DMS79 (cell line): ENCODE data around the gene AMACR.

ENCODE experiments used
- DNase-seq: peaks from one replicate; lab custom pipeline; 2025; lab: John Stamatoyannopoulos, UW

Gene AMACR

DNA sequence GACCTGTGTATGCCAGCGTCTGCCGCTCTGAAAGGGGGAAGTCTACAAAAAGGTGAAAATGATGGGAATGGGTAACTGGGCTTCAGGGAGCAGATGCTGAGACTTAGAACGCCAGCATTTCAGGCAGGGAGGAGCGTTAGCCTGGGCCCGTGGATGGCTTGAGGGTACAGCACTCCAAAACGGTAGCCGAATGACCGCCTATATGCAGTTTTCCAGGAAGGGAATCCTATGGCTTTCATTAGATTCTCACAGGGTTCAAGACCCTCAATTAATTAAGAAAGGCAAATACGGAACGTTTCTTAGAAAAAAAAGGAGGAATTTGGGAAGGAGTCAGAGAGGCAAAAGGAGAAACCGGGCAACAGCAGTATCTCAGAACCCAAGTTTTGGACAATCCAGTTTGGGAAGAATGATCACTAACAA lies 639 bp downstream of the AMACR start:
- no peak for DNase-seq

DNA sequence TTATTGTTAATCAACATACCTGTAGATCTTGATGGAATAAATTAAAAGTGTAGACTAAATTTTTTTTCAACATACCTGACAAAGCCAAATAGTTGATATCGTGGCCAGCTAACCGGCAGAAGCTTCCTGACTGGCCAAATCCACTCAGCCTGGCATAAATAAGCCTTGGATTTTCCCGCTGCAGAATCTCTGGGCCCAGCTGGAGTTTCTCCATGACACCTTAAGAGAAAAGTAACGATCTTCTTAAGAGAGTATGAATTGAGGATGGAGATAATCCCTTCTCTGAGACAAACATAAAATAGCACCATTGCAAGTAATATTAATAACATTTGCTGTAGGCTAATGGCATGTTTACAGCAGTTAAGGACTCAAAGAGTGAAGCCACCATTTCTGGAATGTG lies 2.2 kb downstream of the AMACR start:
- DNase-seq: no peak

DNA sequence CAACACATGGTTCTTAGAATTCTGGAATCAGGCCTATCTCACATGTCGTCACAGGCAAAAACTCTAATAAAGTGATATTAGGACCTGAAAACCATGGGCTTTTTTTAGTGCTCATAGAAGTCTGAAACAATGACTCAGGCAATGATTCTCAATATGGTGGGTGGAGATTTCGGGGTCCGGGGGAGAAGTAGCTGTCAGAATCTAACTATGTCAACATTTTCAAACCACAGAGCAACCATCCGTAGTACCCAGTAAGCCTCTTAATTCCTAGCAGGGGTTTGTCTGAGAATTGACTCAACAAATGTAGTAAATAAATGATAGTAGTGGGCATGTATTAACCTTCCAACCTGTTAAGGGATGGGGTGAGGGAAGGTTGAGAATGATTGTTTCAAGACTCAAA lies 2.6 kb downstream of the AMACR start:
- DNase-seq: no peak

DNA sequence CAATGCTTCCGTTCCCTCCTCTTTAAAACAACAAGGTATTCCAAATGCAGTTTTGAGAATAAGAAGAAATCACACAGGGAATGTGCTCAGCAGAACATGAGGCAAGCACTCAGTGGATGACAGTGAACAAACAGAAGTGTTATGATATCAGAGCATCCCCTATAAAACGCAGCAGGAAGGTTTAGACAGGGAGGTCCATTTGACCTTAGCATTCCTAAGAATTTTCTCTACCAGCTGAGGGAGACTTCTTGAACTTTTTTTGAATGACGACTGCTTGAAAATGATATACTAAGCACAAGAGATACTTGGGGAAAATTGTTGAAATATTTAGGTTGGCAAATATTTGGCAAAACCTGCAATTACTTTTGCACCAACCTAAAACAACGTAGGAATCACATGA lies 3.9 kb downstream of the AMACR start:
- DNase-seq: no peak

DNA sequence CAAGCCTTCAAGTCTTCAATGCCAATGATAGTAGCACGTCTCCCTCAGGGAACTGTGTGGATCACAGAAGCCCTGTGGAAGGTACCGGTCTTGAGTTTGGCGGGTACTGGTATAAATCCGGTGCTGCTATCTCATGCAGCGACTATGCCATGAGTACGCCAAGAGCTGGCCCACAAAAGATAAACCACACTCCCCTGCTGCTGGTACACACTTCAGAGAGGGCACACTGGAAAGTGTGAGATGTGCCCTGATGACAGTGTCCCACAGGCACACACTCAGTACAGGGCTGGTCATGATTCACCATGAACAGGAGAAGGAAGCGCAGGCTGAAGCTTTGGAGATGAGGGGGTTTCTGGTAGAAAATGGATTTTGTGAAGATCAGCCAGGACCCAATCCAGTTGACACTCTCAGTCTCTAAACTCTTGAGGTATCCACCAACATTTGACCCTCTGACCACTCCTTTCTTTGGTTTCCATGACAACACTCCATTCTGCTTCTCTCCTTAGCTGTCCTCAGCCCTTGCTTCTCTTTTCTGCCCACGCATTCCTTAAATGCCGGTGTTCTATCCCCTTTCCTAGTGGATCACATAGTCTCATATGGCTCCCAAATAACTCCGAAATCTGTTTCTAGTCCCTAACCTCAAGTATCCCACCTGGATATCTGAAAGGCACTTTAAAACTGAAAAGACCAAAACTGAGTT lies 5.1 kb downstream of the AMACR start:
- no peak for DNase-seq

DNA sequence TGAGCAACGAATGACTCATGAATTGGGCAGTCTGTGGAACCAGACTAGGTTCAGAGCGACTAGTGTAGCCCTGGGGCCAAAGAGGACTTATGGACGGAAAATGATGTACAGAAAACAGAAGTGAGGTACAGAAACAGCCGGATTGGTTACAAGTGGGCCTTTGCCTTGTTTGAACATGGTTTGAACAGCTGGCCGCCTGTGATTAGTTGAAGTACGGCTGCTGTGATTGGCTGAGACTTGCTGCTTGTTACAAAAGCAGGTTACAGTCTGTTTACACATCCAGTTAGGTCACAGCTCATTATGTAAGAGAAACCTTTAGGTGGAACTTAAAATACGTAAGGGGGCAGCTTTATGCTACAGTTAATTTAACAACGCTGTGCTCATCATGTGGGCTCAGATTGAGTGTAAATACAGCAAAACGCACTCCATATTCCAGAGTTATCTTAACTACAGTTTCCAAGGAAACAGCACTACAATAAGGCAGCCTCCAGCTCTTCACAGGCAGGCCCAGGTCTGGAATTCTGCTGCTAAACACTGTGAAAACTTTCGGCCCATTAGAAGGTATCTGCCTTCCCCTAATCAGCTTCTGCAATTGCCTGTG lies 6.5 kb downstream of the AMACR start:
- no peak for DNase-seq

DNA sequence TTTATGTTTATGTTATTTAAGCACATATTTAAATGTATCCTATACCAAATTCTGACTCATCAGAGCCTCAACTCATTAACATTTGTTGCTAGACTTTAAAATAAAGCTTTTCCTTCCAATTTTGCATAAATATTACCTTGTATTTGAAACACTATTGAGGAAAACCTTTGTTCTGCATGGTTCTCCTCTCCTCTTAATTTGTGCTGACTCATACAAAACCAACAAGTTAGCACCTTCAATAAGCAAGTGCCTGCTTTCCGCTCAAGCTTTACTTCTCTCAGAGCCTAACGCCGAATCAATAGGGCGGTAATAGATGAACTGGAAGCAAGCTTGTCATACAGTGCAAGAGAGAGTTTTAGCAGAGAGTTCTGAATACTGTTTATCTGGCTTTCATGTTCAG lies 7.9 kb downstream of the AMACR start:
- DNase-seq: no peak

DNA sequence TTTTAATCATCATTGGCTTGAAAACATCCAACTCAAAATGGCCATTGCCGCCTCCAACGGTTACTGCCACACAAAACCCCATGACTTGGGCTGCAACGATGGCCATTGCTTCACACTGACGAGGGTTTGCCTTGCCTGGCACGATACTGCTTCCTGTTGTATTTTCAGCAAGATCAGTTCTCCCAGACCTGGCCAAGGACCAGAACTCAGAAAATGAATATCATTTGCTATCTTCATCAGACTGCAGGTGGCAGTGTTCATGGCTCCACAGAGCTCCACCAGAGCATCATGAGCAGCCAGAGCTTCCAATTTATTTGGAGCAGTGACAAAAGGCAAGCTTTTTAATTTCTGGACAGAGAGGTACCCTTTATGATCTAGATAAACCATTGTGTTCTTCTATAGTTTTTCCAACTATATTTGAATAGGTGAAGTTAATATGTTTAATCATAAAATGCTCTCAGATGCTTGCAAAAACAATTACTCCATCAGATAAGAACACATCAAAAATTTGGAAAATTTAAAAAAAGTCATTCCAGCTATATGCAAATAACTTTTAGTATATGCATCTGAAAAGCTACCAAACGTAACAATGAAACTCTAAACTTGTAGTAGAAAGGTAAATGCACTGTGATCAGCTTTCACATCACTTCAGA lies 10.4 kb downstream of the AMACR start:
- DNase-seq: no peak

DNA sequence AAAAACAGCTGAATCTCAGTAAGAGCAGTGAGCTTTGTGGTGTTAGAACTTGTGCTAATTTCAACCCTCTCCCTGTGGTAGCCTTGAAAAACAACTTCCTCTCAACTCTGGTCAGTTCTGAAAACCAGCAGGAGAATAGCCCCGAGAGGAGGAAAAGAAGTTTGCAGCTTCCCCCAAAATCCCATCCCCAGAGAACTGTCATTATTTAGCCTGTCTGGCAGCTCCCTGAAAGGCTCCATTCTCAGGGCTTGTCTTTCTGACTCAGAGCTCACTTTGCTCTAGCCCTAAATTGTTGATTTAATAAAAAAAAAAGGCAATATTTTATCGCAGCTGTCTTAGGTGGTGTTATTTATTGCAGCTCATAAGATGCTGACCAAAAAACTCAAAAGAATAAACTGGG lies 12.0 kb downstream of the AMACR start:
- DNase-seq: no peak

DNA sequence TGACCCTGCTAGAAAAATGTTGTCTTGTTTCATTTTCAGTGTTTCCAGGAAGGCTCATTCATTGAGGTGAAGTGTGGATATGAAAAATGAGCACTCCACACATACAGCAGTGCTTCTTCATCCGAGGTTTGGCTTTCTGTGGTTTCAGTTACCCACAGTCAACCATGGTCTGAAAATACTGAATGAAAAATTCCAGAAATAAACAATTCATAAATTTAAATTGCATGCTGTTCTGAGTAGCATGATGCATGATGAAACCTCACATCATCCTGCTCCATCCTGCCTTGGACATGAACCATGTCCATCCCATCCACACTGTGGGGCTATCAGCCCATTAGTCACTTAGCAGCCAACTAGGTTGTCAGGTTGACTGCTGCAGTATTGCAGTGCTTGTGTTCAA lies 13.0 kb downstream of the AMACR start:
- DNase-seq: no peak

DNA sequence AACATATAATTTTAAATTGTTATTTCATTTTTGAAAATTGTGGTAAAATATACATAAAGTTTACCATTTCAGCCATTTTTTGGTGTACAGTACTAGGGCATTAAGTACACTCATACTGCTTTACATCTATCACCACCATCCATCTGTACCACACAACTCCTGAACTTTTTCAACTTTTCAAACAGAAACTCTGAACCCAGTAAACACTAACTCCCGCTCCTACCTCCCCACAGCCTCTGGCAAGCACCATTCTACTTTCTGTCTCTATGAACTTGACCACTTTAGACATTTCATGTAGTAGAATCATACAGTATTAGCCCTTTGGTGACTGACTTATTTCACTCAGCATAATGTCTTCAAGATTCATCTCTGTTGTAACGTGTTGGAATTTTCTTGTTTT lies 15.0 kb downstream of the AMACR start:
- no peak for DNase-seq

DNA sequence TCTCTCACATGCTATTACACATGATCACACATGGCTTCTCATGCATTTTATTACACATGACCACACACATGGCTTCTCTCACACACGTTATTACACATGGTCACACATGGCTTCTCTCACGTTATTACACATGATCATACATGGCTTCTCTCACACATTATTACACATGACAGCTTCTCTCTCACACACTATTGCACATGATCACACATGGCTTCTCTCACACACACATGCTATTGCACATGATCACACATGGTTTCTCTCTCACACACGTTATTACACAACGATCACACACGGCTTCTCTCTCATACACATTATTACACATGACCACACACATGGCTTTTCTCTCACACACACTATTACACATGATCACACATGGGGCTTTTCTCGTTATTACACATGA lies 22.4 kb downstream of the AMACR start:
- no peak for DNase-seq

DNA sequence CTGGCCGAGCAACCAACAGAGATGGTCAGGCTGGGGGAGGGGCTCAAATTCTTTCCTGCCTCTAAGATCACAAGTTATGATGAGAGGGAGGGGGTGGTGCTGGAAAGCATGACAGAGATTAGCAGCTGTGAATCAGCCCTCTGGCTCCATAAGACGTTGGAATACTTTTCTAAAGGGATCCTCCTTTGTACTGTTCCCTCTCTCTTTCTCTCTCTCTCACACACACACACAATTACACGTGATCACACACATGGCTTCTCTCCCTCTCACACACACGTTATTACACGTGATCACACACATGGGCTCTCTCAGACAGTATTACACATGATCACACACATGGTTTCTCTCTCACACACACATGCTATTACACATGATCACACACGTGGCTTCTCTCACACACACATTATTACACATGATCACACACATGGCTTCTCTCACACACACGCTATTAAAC lies 23.2 kb downstream of the AMACR start, which contains the start of gene SLC45A2:
TSS of gene SLC45A2 (minus strand) at position 23 of the 454 bp plus-strand sequence. CDS start 110 bp downstream, outside the sequence.
- DNase-seq: no peak

DNA sequence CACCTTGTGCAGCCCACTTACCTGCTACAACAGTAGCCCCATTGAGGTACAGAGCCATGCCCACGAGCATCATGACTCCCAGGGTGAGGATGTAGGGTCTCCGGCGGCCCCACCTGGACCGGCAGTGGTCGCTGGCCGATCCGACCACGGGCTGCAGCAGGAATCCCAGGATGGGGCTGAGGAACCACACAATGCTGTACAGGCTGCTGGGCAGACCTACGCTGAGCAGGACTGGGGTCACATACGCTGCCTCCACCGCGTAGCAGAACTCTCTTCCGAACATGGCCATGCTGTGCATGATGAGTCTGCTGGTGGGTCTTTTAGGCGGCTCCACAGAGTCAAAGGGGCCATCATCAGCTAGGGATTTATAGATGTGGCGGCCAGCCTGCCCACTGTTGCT lies 23.7 kb downstream of the AMACR start:
- DNase-seq: no peak

DNA sequence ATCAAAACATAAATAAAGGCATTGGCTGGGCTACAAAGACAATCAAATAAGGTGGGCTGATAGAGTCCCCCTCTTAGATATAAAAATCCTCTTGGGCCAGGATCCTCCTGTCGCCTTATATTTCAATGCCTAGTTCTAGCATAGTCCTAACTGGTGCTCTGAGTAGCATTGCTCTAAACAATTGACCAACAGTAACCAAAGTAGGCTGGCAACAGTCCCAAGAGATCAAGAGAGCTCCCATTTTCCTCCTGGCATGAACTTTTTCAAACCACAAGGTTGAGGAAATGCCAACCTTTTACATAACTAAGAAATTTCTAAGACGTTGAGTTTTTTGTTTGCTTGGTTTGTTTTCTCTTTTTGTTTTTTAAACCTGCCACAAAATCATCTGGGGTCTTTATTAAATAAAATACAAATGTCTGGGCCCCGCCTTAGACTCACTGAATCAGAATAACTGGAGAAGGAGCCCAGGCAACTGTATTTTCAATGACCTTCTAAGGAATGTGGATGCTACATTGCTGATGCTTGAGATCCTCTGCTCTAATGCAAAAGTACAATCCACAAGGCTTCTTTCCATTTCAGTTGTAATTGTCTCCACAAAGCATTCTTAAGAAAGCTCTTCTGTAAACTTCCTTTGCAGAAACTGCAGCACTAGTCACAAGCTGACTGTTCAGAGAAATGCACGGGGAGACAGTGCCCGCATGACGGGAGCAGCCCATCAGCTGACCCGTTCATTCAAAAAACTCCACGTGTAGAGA lies 26.3 kb downstream of the AMACR start:
- DNase-seq: peak; percentile 19

DNA sequence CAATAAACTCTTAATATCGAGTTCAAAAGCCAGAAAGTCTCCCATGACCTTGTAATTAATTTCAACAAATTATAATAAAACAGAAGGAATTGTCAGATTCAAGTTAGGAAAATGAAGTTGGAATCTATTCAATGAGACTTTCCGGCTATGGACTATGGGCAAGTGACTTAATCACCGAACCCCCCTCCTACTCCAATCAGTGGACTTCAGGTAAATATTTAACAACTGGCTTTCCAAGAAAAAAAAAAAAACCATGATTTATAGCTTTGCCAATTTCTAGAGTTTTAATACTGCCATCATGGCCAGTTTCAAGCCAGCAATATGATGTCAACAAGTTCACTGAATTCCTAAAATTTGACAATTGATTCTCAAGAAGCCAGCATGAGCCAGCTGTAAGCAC lies 27.8 kb downstream of the AMACR start:
- DNase-seq: no peak

DNA sequence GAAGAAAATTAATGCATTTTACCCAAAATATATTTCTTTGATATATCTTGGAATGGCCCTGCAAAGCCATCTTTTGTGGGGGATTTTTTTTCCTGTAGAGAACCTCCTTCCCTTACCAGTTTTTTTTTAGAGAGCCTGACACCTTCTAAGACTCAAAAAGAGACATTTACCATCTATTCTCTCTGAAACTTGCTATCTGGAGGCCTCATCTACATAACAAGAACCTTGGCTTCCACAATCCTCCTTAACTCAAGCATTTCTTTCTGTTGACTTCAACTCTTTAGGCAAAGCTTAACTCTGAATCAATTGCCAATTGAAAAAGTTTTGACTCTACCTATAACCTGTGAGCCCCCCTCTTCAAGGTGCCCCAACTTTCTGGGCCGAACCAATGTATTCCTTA lies 29.5 kb downstream of the AMACR start:
- no peak for DNase-seq

DNA sequence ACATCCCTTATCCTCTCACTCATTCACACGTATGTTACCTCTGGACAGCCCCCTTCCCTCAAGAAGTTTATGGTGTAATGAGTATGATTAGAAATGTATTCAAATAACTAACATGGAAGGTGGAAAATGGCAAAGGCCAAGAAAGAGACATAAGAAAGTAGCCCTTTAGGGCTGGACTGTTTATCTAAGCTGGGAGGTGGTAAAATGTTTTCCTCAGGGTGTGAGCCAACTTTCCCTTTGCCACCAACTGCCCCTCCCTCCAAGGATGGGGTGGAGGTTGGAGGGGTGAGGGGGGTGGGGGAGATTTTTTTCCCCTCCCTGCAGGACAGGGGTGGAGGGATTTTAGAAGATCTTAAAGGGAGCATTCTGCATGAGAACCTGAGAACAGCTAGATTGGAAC lies 31.5 kb downstream of the AMACR start:
- no peak for DNase-seq

DNA sequence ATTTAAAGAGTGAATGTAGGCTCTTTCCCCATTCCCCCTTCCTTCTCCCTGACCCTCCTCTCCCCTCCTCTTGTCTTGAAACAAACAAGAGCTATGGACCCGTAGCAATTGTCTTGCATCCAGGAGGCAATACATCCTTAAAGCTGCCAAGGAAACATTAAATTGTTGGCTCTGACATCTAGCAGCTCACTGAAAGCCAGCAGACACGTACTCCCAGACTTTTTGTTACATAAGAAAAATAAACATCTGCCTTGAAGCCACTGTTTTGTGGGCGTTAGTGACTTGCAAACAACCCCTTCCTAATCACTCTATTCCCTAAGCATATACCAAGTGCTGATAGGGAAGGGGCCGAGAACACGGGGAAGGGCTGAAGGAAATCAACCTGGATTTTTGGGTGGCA lies 32.0 kb downstream of the AMACR start:
- DNase-seq: no peak

DNA sequence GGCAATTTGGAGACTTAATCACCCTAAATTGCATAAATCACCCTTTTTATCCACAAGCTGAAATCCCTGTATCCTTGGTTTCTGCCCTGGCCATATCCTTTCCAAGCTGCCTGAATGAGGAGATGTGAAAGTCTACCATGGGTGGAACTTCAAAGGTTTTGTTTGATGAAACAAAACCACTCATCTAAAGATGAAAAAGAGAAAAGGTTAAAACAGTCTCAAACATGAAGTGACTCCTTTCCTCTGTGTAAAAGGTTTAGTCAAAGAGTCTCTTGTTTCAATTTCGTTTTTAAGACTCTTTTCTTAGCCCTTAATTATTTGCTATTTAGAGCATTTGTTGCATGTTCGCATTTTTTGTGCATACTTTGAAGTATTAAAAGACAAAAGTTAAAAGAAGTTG lies 34.6 kb downstream of the AMACR start:
- DNase-seq: no peak

DNA sequence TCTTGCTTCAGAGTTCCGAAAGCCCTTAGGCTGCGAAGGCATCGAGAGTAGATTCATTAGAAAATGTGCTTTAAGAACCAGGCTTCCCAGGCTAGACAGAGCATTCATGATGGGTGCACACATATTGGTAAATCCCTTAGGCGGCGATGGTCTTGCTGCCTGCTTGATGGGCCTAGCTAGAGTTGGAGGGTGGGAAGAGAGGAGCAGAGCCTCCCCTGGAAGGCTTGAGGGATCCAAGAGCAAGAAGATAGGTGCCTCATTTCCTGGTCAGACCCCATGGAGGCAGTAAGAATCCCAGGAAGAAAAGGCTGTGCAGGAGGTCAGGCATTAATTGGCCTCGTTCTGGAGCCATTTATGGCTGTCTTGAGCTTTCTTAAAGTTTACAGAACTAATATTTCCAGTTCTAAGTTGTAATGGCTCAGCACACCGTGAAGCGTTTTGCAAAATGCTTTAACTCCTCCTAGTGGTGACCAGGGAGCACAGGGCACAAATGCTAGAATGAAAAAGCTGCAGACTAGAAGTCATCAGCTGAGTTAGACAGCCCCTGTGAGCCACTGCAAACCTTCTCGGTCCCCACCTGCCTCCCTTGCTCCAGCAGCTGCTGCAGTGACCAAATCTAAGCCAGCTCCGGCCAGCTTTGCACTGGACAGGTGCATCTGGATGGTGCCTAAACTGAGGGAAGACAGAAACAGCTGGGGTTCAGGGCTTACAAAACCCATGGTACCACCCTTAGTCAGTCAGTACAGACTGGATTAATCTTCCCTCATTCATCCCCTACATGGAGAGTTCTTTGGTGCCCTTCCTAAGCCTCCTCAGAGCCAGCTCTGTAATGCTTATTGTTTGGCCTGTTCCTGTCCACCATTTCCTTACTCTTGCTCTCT lies 38.0 kb downstream of the AMACR start:
- DNase-seq: no peak
